Measurements from ENCODE around the gene MRPL36. TPM values are rescaled to one million over a fixed set of nuclear protein-coding genes. Genes with fewer than 3 reads are reported as not detected.

MRPL36 gene
- total RNA-seq, 4 donors from 2014 or later: 37.7 to 63.4 (median 46.7) TPM

DNA sequence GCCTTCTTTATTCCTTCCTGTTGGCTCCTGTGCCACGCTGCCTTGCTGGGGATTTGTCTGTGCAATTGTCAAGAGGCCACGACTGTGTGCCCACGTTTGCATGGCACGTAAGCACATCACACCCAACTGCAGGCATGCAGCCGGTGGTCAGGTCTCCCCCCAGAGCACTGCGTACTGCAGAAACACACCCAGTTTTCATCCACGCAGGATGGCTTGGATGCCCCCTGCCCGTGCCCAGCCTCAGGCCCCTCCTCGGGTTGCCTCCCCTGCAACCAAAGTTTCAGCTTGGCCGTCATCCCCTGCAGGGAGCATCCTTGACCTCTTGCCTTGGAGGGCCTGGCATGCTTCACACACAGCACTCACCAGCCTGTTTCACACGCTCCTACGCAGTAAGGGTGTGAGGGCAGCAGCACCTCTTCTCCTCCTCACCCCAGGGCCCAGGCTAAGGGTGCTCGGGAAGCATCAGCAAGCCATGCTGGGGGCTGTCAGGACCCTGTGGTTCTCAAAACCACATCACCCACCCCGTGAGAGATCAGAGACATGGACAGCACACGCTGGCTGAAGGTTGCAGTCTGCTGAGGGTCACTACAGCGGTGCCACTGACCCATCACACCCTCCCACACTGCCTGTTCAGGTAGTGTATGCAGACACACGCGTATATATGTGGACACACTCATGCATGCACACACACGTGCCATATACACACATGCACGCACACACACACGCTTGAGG lies 3.1 kb downstream of the MRPL36 start:
- no peak overlapping the region for H3K4me3 ChIP-seq
- 89 to 91% methylated on average over 3 to 13 of the region's 21 CpGs for WGBS, 2 donors (ENCODE audit: low coverage in 1 of 2)
- H3K27me3 ChIP-seq: no peaks in the 10 kb centered on the region
- TF ChIP-seq POLR2A (IDR thresholded peaks at IDR 0.05) (no peak), POLR2AphosphoS5 (IDR thresholded peaks at IDR 0.05) (no peak), EP300 (IDR thresholded peaks at IDR 0.05) (no peak)
- TF ChIP-seq, protein P1, sequence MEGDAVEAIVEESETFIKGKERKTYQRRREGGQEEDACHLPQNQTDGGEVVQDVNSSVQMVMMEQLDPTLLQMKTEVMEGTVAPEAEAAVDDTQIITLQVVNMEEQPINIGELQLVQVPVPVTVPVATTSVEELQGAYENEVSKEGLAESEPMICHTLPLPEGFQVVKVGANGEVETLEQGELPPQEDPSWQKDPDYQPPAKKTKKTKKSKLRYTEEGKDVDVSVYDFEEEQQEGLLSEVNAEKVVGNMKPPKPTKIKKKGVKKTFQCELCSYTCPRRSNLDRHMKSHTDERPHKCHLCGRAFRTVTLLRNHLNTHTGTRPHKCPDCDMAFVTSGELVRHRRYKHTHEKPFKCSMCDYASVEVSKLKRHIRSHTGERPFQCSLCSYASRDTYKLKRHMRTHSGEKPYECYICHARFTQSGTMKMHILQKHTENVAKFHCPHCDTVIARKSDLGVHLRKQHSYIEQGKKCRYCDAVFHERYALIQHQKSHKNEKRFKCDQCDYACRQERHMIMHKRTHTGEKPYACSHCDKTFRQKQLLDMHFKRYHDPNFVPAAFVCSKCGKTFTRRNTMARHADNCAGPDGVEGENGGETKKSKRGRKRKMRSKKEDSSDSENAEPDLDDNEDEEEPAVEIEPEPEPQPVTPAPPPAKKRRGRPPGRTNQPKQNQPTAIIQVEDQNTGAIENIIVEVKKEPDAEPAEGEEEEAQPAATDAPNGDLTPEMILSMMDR (IDR thresholded peaks at IDR 0.05): no peak
- peaks cover 0 to 33% of the 10 kb centered on the region in 2 donors for H3K36me3 ChIP-seq
- ATAC-seq: no peak
- H3K27ac ChIP-seq: no peak overlapping the region
- peaks cover 0 to 37% (median 10%) of the 10 kb centered on the region in 3 donors for H3K4me1 ChIP-seq
- H3K9me3 ChIP-seq: no peaks in the 10 kb centered on the region

DNA sequence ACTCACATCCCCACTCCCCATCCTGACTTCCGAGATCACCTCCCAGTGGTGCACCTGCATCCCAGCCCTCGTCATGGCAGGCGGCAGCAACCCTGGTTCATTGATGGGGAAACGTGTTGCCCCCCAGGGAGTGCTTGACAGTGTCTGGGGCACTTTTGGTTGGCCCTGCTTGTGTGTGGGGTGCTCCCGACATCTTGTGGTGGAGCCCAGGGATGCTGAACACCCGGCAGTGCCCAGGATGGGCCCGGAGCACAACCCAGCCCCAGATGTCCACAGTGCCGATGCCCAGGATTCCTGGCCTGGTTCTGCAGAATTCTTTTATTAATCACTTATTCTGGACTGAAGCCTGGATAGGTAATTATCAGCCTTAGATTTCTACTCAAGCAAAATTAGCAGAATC lies 3.7 kb downstream of the MRPL36 start:
- WGBS, 2 donors (ENCODE audit: low coverage in 1 of 2): 60% methylated on average over 1 of the region's 8 CpGs; no CpG with 5 or more reads in 1 of the 2 donors
- H3K27ac ChIP-seq: no peak overlapping the region
- peaks cover 0 to 33% of the 10 kb centered on the region in 2 donors for H3K36me3 ChIP-seq
- no peaks in the 10 kb centered on the region for H3K9me3 ChIP-seq
- H3K4me1 ChIP-seq: peaks cover 0 to 36% (median 10%) of the 10 kb centered on the region in 3 donors
- no peak for ATAC-seq
- H3K27me3 ChIP-seq: no peaks in the 10 kb centered on the region
- TF ChIP-seq POLR2AphosphoS5 (IDR thresholded peaks at IDR 0.05): no peak
- TF ChIP-seq, protein P1 (IDR thresholded peaks at IDR 0.05): no peak
- no peak for TF ChIP-seq EP300 (IDR thresholded peaks at IDR 0.05)
- no peak for TF ChIP-seq POLR2A (IDR thresholded peaks at IDR 0.05)
- H3K4me3 ChIP-seq: no peak overlapping the region

DNA sequence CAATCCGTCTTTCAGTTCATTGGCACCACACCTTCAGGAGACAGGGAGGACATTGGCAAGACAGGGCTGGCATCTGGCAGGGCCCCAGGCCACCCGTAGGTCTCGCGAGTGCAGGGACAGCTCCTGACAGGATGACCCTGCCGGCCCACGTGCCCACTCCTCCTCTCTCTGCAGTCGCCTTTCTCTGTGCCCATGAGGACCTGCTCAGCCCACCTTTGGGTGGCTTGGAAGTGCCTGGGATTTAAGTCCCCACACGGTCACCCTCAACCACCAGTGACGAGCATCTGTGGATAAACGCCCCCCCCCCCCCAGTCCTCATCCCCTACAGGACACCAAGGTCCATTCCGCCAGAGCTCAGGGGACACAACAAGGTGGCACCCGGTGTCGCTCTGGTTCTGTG lies 4.1 kb downstream of the MRPL36 start:
- peaks cover 0 to 33% of the 10 kb centered on the region in 2 donors for H3K36me3 ChIP-seq
- WGBS, 2 donors (ENCODE audit: low coverage in 1 of 2): 78 to 90% methylated on average over 2 to 5 of the region's 13 CpGs
- ATAC-seq: no peak
- TF ChIP-seq POLR2AphosphoS5 (IDR thresholded peaks at IDR 0.05) (no peak), EP300 (IDR thresholded peaks at IDR 0.05) (no peak), POLR2A (IDR thresholded peaks at IDR 0.05) (no peak)
- TF ChIP-seq, protein P1 (IDR thresholded peaks at IDR 0.05): no peak
- H3K27me3 ChIP-seq: no peaks in the 10 kb centered on the region
- H3K27ac ChIP-seq: no peak overlapping the region
- H3K9me3 ChIP-seq: no peaks in the 10 kb centered on the region
- peaks cover 0 to 32% (median 10%) of the 10 kb centered on the region in 3 donors for H3K4me1 ChIP-seq
- no peak overlapping the region for H3K4me3 ChIP-seq

DNA sequence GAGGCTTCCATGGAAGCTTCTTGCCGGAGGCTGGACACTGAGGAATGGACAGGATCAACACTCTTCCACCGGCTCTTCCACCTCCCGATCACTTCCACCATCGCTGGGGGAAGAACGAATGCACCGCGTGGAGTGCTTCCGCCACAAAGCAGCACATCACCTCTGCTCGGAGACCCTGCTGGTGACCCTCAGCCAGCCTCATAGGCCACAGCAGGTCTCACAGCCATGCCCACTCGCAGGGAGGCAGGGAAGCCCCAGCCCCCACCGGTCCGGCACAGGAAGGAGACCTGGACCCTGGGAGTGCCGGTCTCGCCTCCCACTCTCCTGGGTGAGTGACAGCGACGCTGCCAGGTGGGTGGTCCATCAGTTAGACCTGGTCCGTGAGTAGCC lies 4.7 kb downstream of the MRPL36 start:
- ATAC-seq: no peak
- no peaks in the 10 kb centered on the region for H3K27me3 ChIP-seq
- peaks cover 0 to 33% of the 10 kb centered on the region in 2 donors for H3K36me3 ChIP-seq
- H3K9me3 ChIP-seq: no peaks in the 10 kb centered on the region
- H3K27ac ChIP-seq: no peak overlapping the region
- TF ChIP-seq POLR2A (IDR thresholded peaks at IDR 0.05) (no peak), POLR2AphosphoS5 (IDR thresholded peaks at IDR 0.05) (no peak), EP300 (IDR thresholded peaks at IDR 0.05) (no peak)
- TF ChIP-seq, protein P1 (IDR thresholded peaks at IDR 0.05): no peak
- H3K4me1 ChIP-seq: peaks cover 0 to 27% (median 10%) of the 10 kb centered on the region in 3 donors
- H3K4me3 ChIP-seq: no peak overlapping the region
- 93% methylated on average over 7 of the region's 17 CpGs; no CpG with 5 or more reads in 1 of the 2 donors for WGBS, 2 donors (ENCODE audit: low coverage in 1 of 2)

Measured in gastroesophageal sphincter (tissue), 4 donors.